Ectodermal cell (in vitro differentiated cells): ENCODE measurements around the gene CCDC85A.

Source experiments
- H3K27ac ChIP-seq: 2 replicates; pipeline ENCODE4 v1.7.0; 2013; ENCODE audit warnings: mild to moderate bottlenecking, low read depth, low read length; ENCODE audit not compliant: insufficient read depth, poor library complexity, severe bottlenecking
- H3K27me3 ChIP-seq: 2 replicates; pipeline ENCODE4 v1.7.0; 2013; ENCODE audit warnings: mild to moderate bottlenecking, low read length; ENCODE audit not compliant: insufficient read depth, control insufficient read depth, poor library complexity, severe bottlenecking
- H3K36me3 ChIP-seq: one replicate; pipeline ENCODE4 v1.7.0; 2013; ENCODE audit warnings: low read length; ENCODE audit not compliant: control insufficient read depth, insufficient read depth
- H3K4me1 ChIP-seq: one replicate; pipeline ENCODE4 v1.7.0; 2013; ENCODE audit warnings: low read length; ENCODE audit not compliant: control insufficient read depth, insufficient read depth
- H3K4me3 ChIP-seq: 2 replicates; pipeline ENCODE4 v1.7.0; 2013; ENCODE audit warnings: low read depth, low read length, control low read depth; ENCODE audit not compliant: insufficient read depth
- H3K9me3 ChIP-seq: 2 replicates; pipeline ENCODE4 v1.7.0; 2013; ENCODE audit warnings: mild to moderate bottlenecking, low read length, moderate library complexity; ENCODE audit not compliant: control insufficient read depth
- WGBS, 2 experiments: methylation state at CpG; one replicate each; pipeline ENCODE4 v1.1.7; 2013; ENCODE audit warnings: missing lambda C conversion rate in 2 of 2; 5-methylcytosine and 5-hydroxymethylcytosine counted together

The CCDC85A gene

DNA sequence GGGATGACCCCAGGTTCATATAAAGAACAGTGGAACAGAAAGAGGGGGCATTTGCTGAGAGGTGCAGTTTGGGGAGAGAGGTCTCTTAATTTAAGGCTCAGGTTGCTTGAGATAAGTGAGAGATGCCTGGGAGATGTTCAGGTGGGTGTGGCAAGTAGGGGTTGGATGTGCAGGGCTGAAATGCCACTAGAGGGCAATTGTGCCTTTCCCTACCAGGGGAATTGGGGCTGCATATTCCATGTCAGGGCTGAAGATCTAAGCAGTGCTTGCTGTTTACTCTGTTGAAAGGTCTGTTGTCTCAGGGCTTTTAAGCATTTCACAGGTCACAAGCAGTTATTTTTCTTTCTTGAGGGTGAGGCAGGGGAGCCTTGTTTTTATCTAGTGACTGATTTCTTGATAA, 7.8 kb downstream of the CCDC85A start:
- no peak overlapping the region for H3K4me3 ChIP-seq
- H3K27me3 ChIP-seq, result peaks cover 42% of the 10 kb centered on the region
- no peak overlapping the region for H3K27ac ChIP-seq
- H3K36me3 ChIP-seq, result no peaks in the 10 kb centered on the region
- no peaks in the 10 kb centered on the region for H3K4me1 ChIP-seq
- no peaks in the 10 kb centered on the region for H3K9me3 ChIP-seq

DNA sequence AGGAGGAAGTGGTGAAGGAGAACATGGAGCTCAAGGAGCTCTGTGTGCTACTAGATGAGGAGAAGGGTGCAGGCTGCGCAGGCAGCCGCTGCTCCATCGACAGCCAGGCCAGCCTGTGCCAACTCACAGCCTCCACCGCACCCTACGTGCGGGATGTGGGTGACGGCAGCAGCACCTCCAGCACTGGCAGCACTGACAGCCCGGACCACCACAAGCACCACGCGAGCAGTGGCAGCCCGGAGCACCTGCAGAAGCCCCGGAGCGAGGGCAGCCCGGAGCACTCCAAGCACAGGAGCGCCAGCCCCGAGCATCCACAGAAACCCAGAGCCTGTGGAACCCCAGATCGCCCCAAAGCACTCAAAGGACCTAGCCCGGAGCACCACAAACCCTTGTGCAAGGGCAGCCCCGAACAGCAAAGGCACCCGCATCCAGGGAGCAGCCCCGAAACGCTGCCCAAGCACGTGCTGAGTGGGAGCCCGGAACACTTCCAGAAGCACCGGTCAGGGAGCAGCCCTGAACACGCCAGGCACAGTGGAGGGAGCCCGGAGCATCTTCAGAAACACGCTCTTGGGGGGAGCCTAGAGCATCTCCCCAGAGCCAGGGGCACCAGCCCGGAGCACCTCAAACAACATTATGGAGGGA, 9.0 kb downstream of the CCDC85A start:
- no peak overlapping the region for H3K4me3 ChIP-seq
- H3K4me1 ChIP-seq, result no peaks in the 10 kb centered on the region
- H3K9me3 ChIP-seq, result no peaks in the 10 kb centered on the region
- 92 to 93% methylated on average over 29 of the region's 29 CpGs for WGBS, 2 experiments
- H3K36me3 ChIP-seq, result no peaks in the 10 kb centered on the region
- H3K27ac ChIP-seq, result no peak overlapping the region
- peaks cover 31% of the 10 kb centered on the region for H3K27me3 ChIP-seq

DNA sequence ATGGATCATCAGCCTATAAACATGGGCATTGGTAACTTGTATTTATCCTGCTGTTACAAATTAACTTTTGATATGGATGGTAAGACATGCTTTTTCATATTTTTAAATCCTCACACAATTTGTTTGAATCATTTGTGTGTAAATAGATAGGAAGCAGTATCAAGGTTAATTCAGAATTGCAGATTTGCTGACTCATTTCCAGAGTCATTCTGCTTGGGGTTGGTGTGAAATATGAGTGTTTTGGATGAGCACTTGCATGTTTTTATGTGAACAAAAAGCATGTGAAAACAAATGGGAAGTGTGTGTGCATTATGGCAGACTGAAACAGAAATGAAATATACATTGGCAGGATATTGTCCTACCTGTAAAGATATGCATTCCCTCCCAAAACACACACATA, 11.8 kb downstream of the CCDC85A start:
- Histone ChIP-seq H3K27me3 (peaks cover 8% of the 10 kb centered on the region), H3K9me3 (no peaks in the 10 kb centered on the region), H3K36me3 (no peaks in the 10 kb centered on the region), H3K4me3 (no peak overlapping the region), H3K27ac (no peak overlapping the region), H3K4me1 (no peaks in the 10 kb centered on the region)

DNA sequence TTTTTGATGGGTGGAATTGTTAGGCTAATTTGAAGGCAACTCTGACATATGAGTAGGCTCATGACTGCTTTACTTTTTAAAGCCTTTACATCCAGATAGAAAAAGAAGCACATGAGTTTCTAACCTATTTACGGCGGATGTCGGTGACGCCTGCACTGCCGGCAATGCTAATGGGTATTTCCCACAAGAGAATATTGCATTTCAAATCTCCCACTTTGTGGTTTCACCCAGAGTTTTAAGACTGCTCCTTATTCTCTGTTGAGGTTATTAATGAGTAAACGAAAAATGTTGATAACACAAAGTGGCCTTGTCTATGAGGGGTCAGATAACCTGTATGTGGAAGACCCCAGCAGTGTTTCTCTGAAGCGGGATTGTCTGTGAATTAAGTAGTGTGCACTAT, 14.0 kb downstream of the CCDC85A start:
- Histone ChIP-seq H3K27ac (no peak overlapping the region), H3K4me3 (no peak overlapping the region), H3K27me3 (no peaks in the 10 kb centered on the region), H3K36me3 (no peaks in the 10 kb centered on the region), H3K4me1 (no peaks in the 10 kb centered on the region), H3K9me3 (no peaks in the 10 kb centered on the region)
- 86 to 89% methylated on average over 6 to 7 of the region's 7 CpGs for WGBS, 2 experiments

DNA sequence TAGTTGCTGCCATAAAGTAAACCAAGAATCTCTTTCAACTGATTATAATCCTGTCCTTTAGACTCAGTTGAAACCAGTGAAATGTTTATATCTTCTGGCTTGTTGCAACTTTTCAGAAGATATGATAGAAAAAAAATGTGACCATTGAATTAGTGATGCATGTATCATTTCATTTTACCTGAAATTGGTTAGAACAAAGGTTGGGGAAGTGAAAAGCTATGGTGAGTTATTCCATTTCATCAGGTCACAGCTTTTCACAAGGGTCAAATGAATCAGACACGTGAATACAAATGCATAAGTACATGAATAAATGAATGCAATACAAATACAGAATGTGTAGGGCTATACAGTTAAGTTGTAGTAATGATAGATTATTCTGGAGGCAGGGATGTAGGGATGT, 15.1 kb downstream of the CCDC85A start:
- no peaks in the 10 kb centered on the region for H3K36me3 ChIP-seq
- WGBS, 2 experiments, result 54 to 86% methylated on average over 1 of the region's 1 CpG
- H3K4me1 ChIP-seq, result no peaks in the 10 kb centered on the region
- no peaks in the 10 kb centered on the region for H3K9me3 ChIP-seq
- no peaks in the 10 kb centered on the region for H3K27me3 ChIP-seq
- no peak overlapping the region for H3K27ac ChIP-seq
- no peak overlapping the region for H3K4me3 ChIP-seq

DNA sequence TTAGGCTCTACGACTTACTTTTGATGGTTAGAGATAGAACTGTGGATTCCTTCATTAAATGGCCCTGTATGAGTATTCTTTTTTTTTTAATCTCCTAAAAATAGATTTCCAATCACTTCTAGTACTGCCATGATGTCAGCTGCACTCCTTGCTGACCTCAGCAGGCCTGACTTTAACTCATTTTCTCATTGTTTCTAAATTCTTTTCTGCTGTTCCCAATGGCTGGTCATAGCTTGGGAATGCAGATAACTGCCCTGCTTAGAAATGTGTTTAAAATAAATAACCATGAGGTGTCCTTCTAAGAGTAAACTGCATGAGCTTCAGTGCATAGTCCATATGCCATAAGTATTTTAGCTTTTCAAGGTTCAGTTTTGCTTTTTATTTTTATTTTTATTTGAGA, 15.7 kb downstream of the CCDC85A start:
- WGBS, 2 experiments, result 95 to 100% methylated on average over 1 of the region's 1 CpG
- no peak overlapping the region for H3K4me3 ChIP-seq

DNA sequence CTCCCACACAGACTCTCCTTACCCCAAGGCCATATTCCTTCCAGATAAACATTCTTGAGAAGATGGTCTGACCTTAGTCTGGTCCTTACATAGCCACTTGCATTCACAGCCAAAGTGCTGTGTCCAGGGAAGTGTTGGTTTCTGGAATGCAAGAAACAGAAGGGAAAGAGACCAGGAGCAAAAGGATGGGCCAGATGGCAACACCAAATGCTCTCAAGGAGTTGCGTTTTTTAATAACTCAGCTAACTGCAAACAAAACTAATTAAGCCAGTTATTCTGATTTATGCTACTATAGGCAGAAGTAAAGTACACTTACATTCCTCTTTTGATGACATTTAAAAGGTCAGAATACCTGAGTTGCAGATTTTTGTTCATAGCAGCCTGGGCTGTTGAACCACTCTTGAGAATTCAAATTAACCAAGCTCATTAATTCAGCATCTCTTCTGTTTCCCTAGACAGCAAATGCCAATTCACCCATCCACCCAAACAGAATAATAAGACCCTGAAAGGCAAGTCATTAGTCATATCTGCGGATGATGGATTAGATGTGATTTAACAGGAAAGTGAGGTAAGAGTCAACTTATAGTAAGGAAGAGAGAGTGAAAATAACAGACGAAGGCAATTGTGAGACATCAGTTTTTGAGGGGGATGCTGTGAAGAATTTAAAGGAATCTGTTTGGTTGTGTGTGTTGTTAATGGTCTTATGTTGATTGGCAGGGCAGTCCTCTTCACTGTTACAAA, 18.8 kb downstream of the CCDC85A start:
- no peaks in the 10 kb centered on the region for H3K4me1 ChIP-seq
- 87% methylated on average over 3 of the region's 3 CpGs for WGBS, 2 experiments
- no peak overlapping the region for H3K4me3 ChIP-seq
- no peaks in the 10 kb centered on the region for H3K36me3 ChIP-seq
- H3K27me3 ChIP-seq, result no peaks in the 10 kb centered on the region
- no peaks in the 10 kb centered on the region for H3K9me3 ChIP-seq
- no peak overlapping the region for H3K27ac ChIP-seq

More for the DNA sequence above, 15.7 kb downstream of the CCDC85A start:
- Histone ChIP-seq H3K4me1 (no peaks in the 10 kb centered on the region), H3K9me3 (no peaks in the 10 kb centered on the region), H3K27ac (no peak overlapping the region), H3K27me3 (no peaks in the 10 kb centered on the region), H3K36me3 (no peaks in the 10 kb centered on the region)

DNA sequence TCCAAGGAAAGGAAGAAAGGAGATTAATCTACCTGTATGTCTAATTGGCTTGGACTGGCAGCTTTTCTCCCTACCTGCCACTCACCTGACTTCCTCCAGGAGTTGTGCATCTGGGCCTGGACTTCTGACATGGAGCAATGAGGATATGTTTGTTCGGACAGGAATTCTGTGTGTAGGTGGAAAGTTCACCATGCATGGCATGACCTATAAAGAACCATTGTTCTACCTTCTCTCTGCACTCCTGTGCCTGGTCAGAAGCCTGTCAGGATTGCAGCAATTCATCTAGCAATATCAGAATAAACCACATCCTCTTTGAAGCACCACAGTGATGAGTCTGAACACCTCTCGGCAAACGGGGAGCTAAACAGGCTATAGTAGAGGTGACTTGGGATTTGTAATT, 20.8 kb downstream of the CCDC85A start:
- H3K27me3 ChIP-seq, result no peaks in the 10 kb centered on the region
- 90 to 92% methylated on average over 3 of the region's 3 CpGs for WGBS, 2 experiments
- H3K27ac ChIP-seq, result no peak overlapping the region
- no peak overlapping the region for H3K4me3 ChIP-seq
- H3K36me3 ChIP-seq, result no peaks in the 10 kb centered on the region
- no peaks in the 10 kb centered on the region for H3K4me1 ChIP-seq
- H3K9me3 ChIP-seq, result no peaks in the 10 kb centered on the region

DNA sequence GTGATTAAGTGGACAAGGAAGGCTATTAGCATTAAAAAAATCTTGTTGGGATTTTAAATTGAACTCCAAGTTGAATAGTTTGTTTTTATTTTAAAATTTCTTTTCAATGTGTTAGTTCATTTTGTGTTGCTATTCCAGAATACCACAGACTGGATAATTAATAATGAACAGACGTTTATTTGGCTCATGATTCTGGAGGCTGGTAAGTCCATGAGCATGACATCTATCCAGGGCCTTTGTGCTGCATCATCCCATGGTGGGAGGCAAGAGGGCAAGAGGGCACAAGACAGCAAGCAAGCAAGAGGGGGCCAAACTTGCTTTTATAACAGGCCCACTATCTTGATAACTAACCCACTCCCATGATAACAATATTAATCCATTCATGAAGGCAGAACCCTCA, 22.5 kb downstream of the CCDC85A start:
- Histone ChIP-seq H3K36me3 (no peaks in the 10 kb centered on the region), H3K4me1 (no peaks in the 10 kb centered on the region), H3K9me3 (no peaks in the 10 kb centered on the region), H3K4me3 (no peak overlapping the region), H3K27ac (no peak overlapping the region), H3K27me3 (no peaks in the 10 kb centered on the region)
- 50 to 68% methylated on average over 1 of the region's 1 CpG for WGBS, 2 experiments

DNA sequence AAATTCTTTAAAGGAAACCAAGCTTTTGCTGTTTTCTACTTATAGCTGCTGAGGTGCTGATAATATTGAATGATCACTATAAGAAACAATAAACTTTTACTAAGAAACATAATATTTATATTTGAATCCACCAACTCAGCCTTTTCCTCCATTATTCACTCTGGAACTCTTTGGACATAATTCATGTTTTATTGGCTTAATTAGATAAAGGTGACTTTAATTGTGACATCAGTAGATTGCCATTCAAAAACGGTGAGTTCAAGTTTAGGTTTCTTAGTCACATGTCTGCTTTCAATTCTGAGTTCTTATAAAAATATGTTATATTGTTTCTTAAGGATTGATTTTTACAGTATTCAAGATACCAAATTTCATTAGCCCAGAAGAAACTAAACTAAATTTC, 24.0 kb downstream of the CCDC85A start:
- no peaks in the 10 kb centered on the region for H3K27me3 ChIP-seq
- H3K4me3 ChIP-seq, result no peak overlapping the region
- WGBS, 2 experiments, result 88 to 100% methylated on average over 1 of the region's 1 CpG
- H3K4me1 ChIP-seq, result no peaks in the 10 kb centered on the region
- no peak overlapping the region for H3K27ac ChIP-seq
- H3K36me3 ChIP-seq, result no peaks in the 10 kb centered on the region
- H3K9me3 ChIP-seq, result no peaks in the 10 kb centered on the region
